Colon (tissue), 2 donors: ENCODE measurements around the gene CEP192.

Experiments used
- FAIRE-seq: peaks from 2 replicates; lab custom pipeline; 2012; peaks lifted over from hg19 to GRCh38; lab: Jason Lieb, UNC
- donor health status: control.
- donor health status: control.

CEP192 gene

GRCh38 chr18:13100942-13101658, 109.9 kb downstream of the CEP192 start:
- no peak for FAIRE-seq

GRCh38 chr18:13101659-13102197, 110.6 kb downstream of the CEP192 start:
- FAIRE-seq: no peak

- no peak for FAIRE-seq
Observed at GRCh38 chr18:13103366-13103765, 112.2 kb downstream of the CEP192 start.

GRCh38 chr18:13105059-13105458, 113.9 kb downstream of the CEP192 start:
- no peak for FAIRE-seq

- no peak for FAIRE-seq
Observed at GRCh38 chr18:13107074-13107473, 115.9 kb downstream of the CEP192 start.

GRCh38 chr18:13108330-13108729, 117.2 kb downstream of the CEP192 start:
- FAIRE-seq: no peak

- FAIRE-seq: no peak
Observed at GRCh38 chr18:13110559-13110958, 119.4 kb downstream of the CEP192 start.

- FAIRE-seq: no peak
Observed at GRCh38 chr18:13112982-13113381, 121.8 kb downstream of the CEP192 start.

- no peak for FAIRE-seq
Observed at GRCh38 chr18:13120255-13120654, 129.1 kb downstream of the CEP192 start.

GRCh38 chr18:13120983-13121441, 129.8 kb downstream of the CEP192 start:
- no peak for FAIRE-seq

GRCh38 chr18:13124411-13124810, 133.2 kb downstream of the CEP192 start:
- no peak for FAIRE-seq

GRCh38 chr18:13125191-13125590, 134.0 kb downstream of the CEP192 start:
- no peak for FAIRE-seq

- FAIRE-seq: no peak
Observed at GRCh38 chr18:13126966-13127598, 135.9 kb downstream of the CEP192 start.

- no peak for FAIRE-seq
Observed at GRCh38 chr18:13131283-13131682, 140.1 kb downstream of the CEP192 start.

- no peak for FAIRE-seq
Observed at GRCh38 chr18:13134551-13135401, 143.6 kb downstream of the CEP192 start.

GRCh38 chr18:13136056-13136903, 145.1 kb downstream of the CEP192 start:
- FAIRE-seq: no peak

GRCh38 chr18:13136904-13137669, 145.9 kb downstream of the CEP192 start:
- FAIRE-seq: no peak

- peak; percentile 92 for FAIRE-seq
Observed at GRCh38 chr18:13137670-13138419, 146.7 kb downstream of the CEP192 start.

GRCh38 chr18:13138420-13139139, 147.4 kb downstream of the CEP192 start:
- no peak for FAIRE-seq
